ENCODE results near the gene LIMS2. TPM values are rescaled to one million over a fixed set of nuclear protein-coding genes. Genes with fewer than 3 reads are reported as not detected.

Gene LIMS2
- total RNA-seq, 4 donors from 2014 or later = 5.3 to 15.5 (median 9.9) TPM

GRCh38 chr2:127719301-127720218, 44.2 kb upstream of the LIMS2 start:
- Histone ChIP-seq H3K4me1 (peaks cover 27% of the 10 kb centered on the region in 2 donors), H3K27me3 (no peaks in the 10 kb centered on the region), H3K4me3 (no peak overlapping the region), H3K36me3 (peaks cover 0 to 66% of the 10 kb centered on the region in 2 donors), H3K27ac (no peak overlapping the region), H3K9me3 (no peaks in the 10 kb centered on the region)
- no peak for ATAC-seq
- TF ChIP-seq POLR2A (IDR thresholded peaks at IDR 0.05) (no peak), CTCF (IDR thresholded peaks at IDR 0.05 in 4 of 5, conservative IDR thresholded peaks at IDR 0.05 in 1 of 5) (no peak)
- intact Hi-C loops (cut with DNase I; ENCODE audit: low total_unique reads) = no loop called here
- DNase-seq = no peak
- in situ Hi-C loops (cut with MboI; ENCODE audit: low sequenced_read_pairs in 4 of 4) = no loop called here

GRCh38 chr2:127718271-127718670, 42.9 kb upstream of the LIMS2 start:
- Histone ChIP-seq H3K4me3 (no peak overlapping the region), H3K4me1 (peaks cover 15 to 23% of the 10 kb centered on the region in 2 donors), H3K36me3 (peaks cover 0 to 68% of the 10 kb centered on the region in 2 donors), H3K27me3 (no peaks in the 10 kb centered on the region), H3K9me3 (no peaks in the 10 kb centered on the region), H3K27ac (no peak overlapping the region)
- no peak for DNase-seq
- no peak for ATAC-seq
- in situ Hi-C loops (cut with MboI; ENCODE audit: low sequenced_read_pairs in 4 of 4) = no loop called here
- intact Hi-C loops (cut with DNase I; ENCODE audit: low total_unique reads) = no loop called here
- no peak for TF ChIP-seq CTCF (IDR thresholded peaks at IDR 0.05 in 4 of 5, conservative IDR thresholded peaks at IDR 0.05 in 1 of 5)
- no peak for TF ChIP-seq POLR2A (IDR thresholded peaks at IDR 0.05)

- intact Hi-C loops (cut with DNase I; ENCODE audit: low total_unique reads) (no loop called here), in situ Hi-C loops (cut with MboI; ENCODE audit: low sequenced_read_pairs in 4 of 4) (no loop called here)
- no peak overlapping the region for H3K27ac ChIP-seq
- H3K4me1 ChIP-seq = peaks cover 0 to 8% of the 10 kb centered on the region in 2 donors
- H3K4me3 ChIP-seq = no peak overlapping the region
- H3K36me3 ChIP-seq = peaks cover 0 to 47% of the 10 kb centered on the region in 2 donors
- TF ChIP-seq POLR2A (IDR thresholded peaks at IDR 0.05) = no peak
- no peak for TF ChIP-seq CTCF (IDR thresholded peaks at IDR 0.05 in 4 of 5, conservative IDR thresholded peaks at IDR 0.05 in 1 of 5)
- H3K27me3 ChIP-seq = no peaks in the 10 kb centered on the region
- ATAC-seq (no peak), DNase-seq (no peak)
- no peaks in the 10 kb centered on the region for H3K9me3 ChIP-seq
These were observed 40.6 kb upstream of the LIMS2 start for GRCh38 chr2:127715778-127716449.

- no peaks in the 10 kb centered on the region for H3K27me3 ChIP-seq
- no peak overlapping the region for H3K27ac ChIP-seq
- no peak for ATAC-seq
- in situ Hi-C loops (cut with MboI; ENCODE audit: low sequenced_read_pairs in 4 of 4) = no loop called here
- TF ChIP-seq CTCF (IDR thresholded peaks at IDR 0.05 in 4 of 5, conservative IDR thresholded peaks at IDR 0.05 in 1 of 5) (no peak), POLR2A (IDR thresholded peaks at IDR 0.05) (no peak)
- DNase-seq = no peak
- intact Hi-C loops (cut with DNase I; ENCODE audit: low total_unique reads) = no loop called here
- H3K4me3 ChIP-seq = no peak overlapping the region
- H3K9me3 ChIP-seq = no peaks in the 10 kb centered on the region
- peaks cover 0 to 8% of the 10 kb centered on the region in 2 donors for H3K4me1 ChIP-seq
- H3K36me3 ChIP-seq = peaks cover 0 to 47% of the 10 kb centered on the region in 2 donors
These were observed 38.2 kb upstream of the LIMS2 start for GRCh38 chr2:127713562-127713961.

All from gastrocnemius medialis (tissue), 4 donors.